IMR-90 (cell line): Measurements from ENCODE around the gene C6orf52. TPM values are rescaled to one million over a fixed set of nuclear protein-coding genes. Genes with fewer than 3 reads are reported as not detected.
"Not testable (repeated sequence)": the region's sequence is repeated elsewhere in the genome, so short reads cannot be mapped to it uniquely, and the experiment has no call there.

Experiments used
- ATAC-seq: fragments of 200-7000 bp; cut with Tn5 transposase; 2 replicates; pipeline ENCODE4 v1.9.1; 2020; ENCODE audit warnings: low read depth, mild to moderate bottlenecking, moderate library complexity
- BruUV-seq: library from RNA; stranded (reverse); fragments of 400-500 nt; replicated peaks from 2 replicates; lab custom pipeline; 2021; lab: Mats Ljungman, UMichigan
- CTCF ChIA-PET: fragments of 300-600 bp; formaldehyde crosslinking; extraction: SDS; loops from one replicate; lab custom pipeline; 2021; ENCODE audit warnings: antibody characterized with exemption; lab: Yijun Ruan, JAX
- POLR2A ChIA-PET: fragments of 300-600 bp; sonication (Branson Sonifier 250); formaldehyde crosslinking; loops from one replicate; lab custom pipeline; 2022; ENCODE audit warnings: antibody characterized with exemption; ENCODE audit not compliant: unreplicated experiment; lab: Charles Lee
- DNase-seq: peaks from one replicate; pipeline ENCODE4 v3.0.0; 2013
- H2AFZ ChIP-seq: replicated peaks from 2 replicates; pipeline ENCODE3; 2013; ENCODE audit warnings: low read length, mild to moderate bottlenecking; ENCODE audit not compliant: poor library complexity
- H2AK5ac ChIP-seq: 2 replicates; pipeline ENCODE4 v1.6.1; 2013; ENCODE audit warnings: low read depth, low read length, inconsistent platforms
- H2AK9ac ChIP-seq: replicated peaks from 2 replicates; pipeline ENCODE3; 2013; ENCODE audit warnings: mild to moderate bottlenecking, low read depth, low read length, moderate library complexity; ENCODE audit not compliant: poor library complexity
- H2BK120ac ChIP-seq: 2 replicates; pipeline ENCODE4 v1.6.1; 2013; ENCODE audit warnings: low read depth, low read length, inconsistent platforms
- H2BK15ac ChIP-seq: 3 replicates; pipeline ENCODE4 v1.6.1; 2013; ENCODE audit warnings: low read depth, low read length, inconsistent platforms
- H2BK20ac ChIP-seq: 2 replicates; pipeline ENCODE4 v1.6.1; 2013; ENCODE audit warnings: low read depth, mild to moderate bottlenecking, inconsistent platforms, low read length, moderate library complexity
- H2BK5ac ChIP-seq: 2 replicates; pipeline ENCODE4 v1.6.1; 2013; ENCODE audit warnings: mild to moderate bottlenecking, low read depth, low read length, inconsistent platforms; ENCODE audit not compliant: poor library complexity, severe bottlenecking
- H3K14ac ChIP-seq: replicated peaks from 2 replicates; pipeline ENCODE4 v1.6.1; 2013; ENCODE audit warnings: low read depth, low read length, inconsistent platforms
- H3K18ac ChIP-seq: 2 replicates; pipeline ENCODE4 v1.6.1; 2013; ENCODE audit warnings: low read depth, low read length, control low read depth
- H3K23ac ChIP-seq: 2 replicates; pipeline ENCODE4 v1.6.1; 2013; ENCODE audit warnings: low read depth, low read length, inconsistent platforms
- H3K27ac ChIP-seq: 2 replicates; pipeline ENCODE4 v1.5.1; 2013; ENCODE audit warnings: mild to moderate bottlenecking, control low read depth, low read length; ENCODE audit not compliant: insufficient read depth
- H3K27me3 ChIP-seq: 2 replicates; pipeline ENCODE4 v1.6.1; 2013; ENCODE audit warnings: low read length; ENCODE audit not compliant: control insufficient read depth, insufficient read depth
- H3K36me3 ChIP-seq: 2 replicates; pipeline ENCODE4 v1.6.1; 2013; ENCODE audit warnings: low read length, mixed read lengths; ENCODE audit not compliant: control insufficient read depth, insufficient read depth
- H3K4ac ChIP-seq: 2 replicates; pipeline ENCODE4 v1.6.1; 2013; ENCODE audit warnings: low read depth, low read length, inconsistent platforms
- H3K4me1 ChIP-seq: 2 replicates; pipeline ENCODE4 v1.6.1; 2013; ENCODE audit warnings: low read length, mixed read lengths; ENCODE audit not compliant: control insufficient read depth, insufficient read depth
- H3K4me2 ChIP-seq: 2 replicates; pipeline ENCODE4 v1.6.1; 2013; ENCODE audit warnings: low read depth, mild to moderate bottlenecking, control low read depth, low read length, moderate library complexity
- H3K4me3 ChIP-seq: 2 replicates; pipeline ENCODE4 v1.5.1; 2013; ENCODE audit warnings: low read depth, mild to moderate bottlenecking, control low read depth, low read length, moderate library complexity; ENCODE audit not compliant: insufficient read depth
- H3K56ac ChIP-seq: 2 replicates; pipeline ENCODE4 v1.6.1; 2013; ENCODE audit warnings: low read length, inconsistent platforms; ENCODE audit not compliant: insufficient read depth; ENCODE audit errors: extremely low read depth
- H3K79me1 ChIP-seq, 2 experiments: 2 replicates each; pipeline ENCODE4 v1.6.1; 2013; ENCODE audit warnings: low read length in 2 of 2, inconsistent platforms in 1 of 2, low read depth in 1 of 2
- H3K9ac ChIP-seq: 2 replicates; pipeline ENCODE4 v1.6.1; 2013; ENCODE audit warnings: low read depth, low read length, control low read depth
- H3K9me1 ChIP-seq: 2 replicates; pipeline ENCODE4 v1.6.1; 2013; ENCODE audit warnings: low read length, inconsistent platforms; ENCODE audit not compliant: insufficient read depth
- H3K9me3 ChIP-seq: 2 replicates; pipeline ENCODE4 v1.6.1; 2013; ENCODE audit warnings: low read length; ENCODE audit not compliant: control insufficient read depth, insufficient read depth
- H4K20me1 ChIP-seq: 2 replicates; pipeline ENCODE4 v1.6.1; 2013; ENCODE audit warnings: low read length, inconsistent platforms; ENCODE audit not compliant: insufficient read depth
- H4K5ac ChIP-seq: 2 replicates; pipeline ENCODE4 v1.6.1; 2013; ENCODE audit warnings: mild to moderate bottlenecking, low read depth, low read length, control low read depth
- H4K8ac ChIP-seq, 2 experiments: 2 replicates each; pipeline ENCODE4 v1.6.1; 2013; ENCODE audit warnings: low read depth in 2 of 2, low read length in 2 of 2, control low read depth in 1 of 2, inconsistent platforms in 1 of 2
- H4K91ac ChIP-seq: 2 replicates; pipeline ENCODE4 v1.6.1; 2013; ENCODE audit warnings: low read depth, low read length, inconsistent platforms; ENCODE audit not compliant: insufficient read depth
- RFX5 ChIP-seq: IDR thresholded peaks from 2 replicates; pipeline ENCODE4 v1.8.0; 2012; ENCODE audit warnings: low read depth, mild to moderate bottlenecking, low read length, moderate library complexity
- SMC3 ChIP-seq: fragments of 150-350 bp; IDR thresholded peaks from 2 replicates; pipeline ENCODE4 v1.6.1; 2016; ENCODE audit warnings: low read depth, mild to moderate bottlenecking, antibody characterized with exemption, low read length, moderate library complexity
- WGBS, 2 experiments: methylation state at CpG; one replicate each; pipeline versions ENCODE4 v1.1.5 to v1.1.7; 2013; ENCODE audit warnings: missing lambda C conversion rate in 2 of 2; ENCODE audit not compliant: insufficient read length in 1 of 2; ENCODE audit errors: extremely low coverage in 2 of 2; 5-methylcytosine and 5-hydroxymethylcytosine counted together
- dilution Hi-C: fragments of 300-500 bp; cut with HindIII; formaldehyde crosslinking; loops from one replicate; pipeline ENCODE4 v1.14.3; 2018; ENCODE audit warnings: low sequenced_read_pairs; ENCODE audit not compliant: unreplicated experiment
- in situ Hi-C: fragments of 300-500 bp; cut with MboI; formaldehyde crosslinking; loops from 3 replicates; pipeline ENCODE4 v1.14.3; 2019; ENCODE audit warnings: low sequenced_read_pairs, inconsistent platforms, mixed read lengths
- intact Hi-C: fragments of 100-400 bp; cut with micrococcal nuclease; formaldehyde crosslinking; loops from 2 replicates; pipeline ENCODE4 v1.10.0; 2022
- polyA plus RNA-seq, 3 experiments: library from polyadenylated mRNA; depleted of rRNA; stranded (reverse); fragments of >200 nt; gene quantifications; 2 replicates each; pipeline ENCODE4 v1.2.3, GENCODE V29; 2012; ENCODE audit warnings: low replicate concordance in 1 of 3
- total RNA-seq: library from RNA; depleted of rRNA; stranded (reverse); fragments of >200 nt; gene quantifications from 2 replicates; pipeline ENCODE4 v1.2.3, GENCODE V29; 2012

Gene C6orf52
- total and polyA plus RNA-seq, 2 of the 4 experiments (the other 2 are of a cell fraction): 0.31 TPM; not detected in 1

DNA sequence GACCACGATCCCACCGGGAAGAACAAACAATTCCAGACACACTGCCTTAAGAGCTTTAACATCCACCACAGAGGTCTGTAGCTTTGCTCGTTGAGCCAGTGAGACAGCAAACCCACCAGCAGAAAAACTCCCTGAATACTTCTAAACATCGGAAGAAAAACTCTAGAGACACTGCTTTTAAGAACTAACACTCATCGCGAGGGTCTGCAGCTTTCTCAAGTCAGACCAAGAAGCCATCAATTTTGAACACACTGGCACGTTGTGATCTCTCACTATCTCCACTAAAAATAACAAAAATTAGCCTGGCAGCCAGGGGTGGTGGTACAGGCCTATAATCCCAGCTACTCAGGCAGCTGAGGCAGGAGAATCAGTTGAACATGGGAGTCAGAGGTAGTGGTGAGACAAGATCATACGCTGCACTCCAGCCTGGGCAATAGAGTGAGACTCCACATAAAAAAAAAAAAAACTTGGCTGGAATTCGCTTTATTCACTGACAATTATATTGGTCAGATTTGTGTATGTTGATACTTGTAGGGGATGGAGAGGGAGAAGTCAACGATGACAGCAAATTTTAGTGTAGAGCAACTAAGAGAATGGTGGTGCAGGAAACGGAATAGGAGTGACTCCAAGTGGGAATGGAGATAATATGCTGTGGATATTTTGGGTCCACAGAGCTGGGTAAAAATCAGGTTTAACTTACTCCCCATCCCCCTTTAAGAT is 27.6 kb upstream of the C6orf52 start (continued):
- TF ChIP-seq RFX5: no peak
- no peak for TF ChIP-seq SMC3

GRCh38 chr6:10720960-10721849 is 26.8 kb upstream of the C6orf52 start:
- H3K4me1 ChIP-seq, H3K56ac ChIP-seq, in situ Hi-C loops, H2BK5ac ChIP-seq, H2BK15ac ChIP-seq, BruUV-seq, H3K18ac ChIP-seq, DNase-seq, H3K23ac ChIP-seq, H3K9ac ChIP-seq, H3K9me3 ChIP-seq, H2BK20ac ChIP-seq, CTCF ChIA-PET, dilution Hi-C loops, H3K36me3 ChIP-seq, H3K14ac ChIP-seq, H4K20me1 ChIP-seq, H3K27me3 ChIP-seq, H3K27ac ChIP-seq, POLR2A ChIA-PET, H3K9me1 ChIP-seq, ATAC-seq: not testable (repeated sequence)
- H4K8ac ChIP-seq: peak overlapping the region; percentile 91 to 96; a peak in 2 of 4 replicates
- intact Hi-C loops: loop anchor here (5.0 kb wide), 1 partner anchor 81 kb away; no protein-coding TSS in a partner anchor
- H3K4me3 ChIP-seq: peak overlapping the region; percentile 76
- peak overlapping the region; percentile 51 for H2AK9ac ChIP-seq
- H4K91ac ChIP-seq: peak overlapping the region; percentile 56; the same call in 1 of the 2 replicates
- peak overlapping the region; percentile 15; the same call in 1 of the 2 replicates for H2BK120ac ChIP-seq
- peak overlapping the region; percentile 89 for H2AFZ ChIP-seq
- WGBS, 2 experiments: 86% methylated on average over 7 of the region's 17 CpGs; no CpG with 5 or more reads in 1 of the 2 experiments
- peak overlapping the region; percentile 13; the same call in 1 of the 2 replicates for H2AK5ac ChIP-seq
- peaks cover 23 to 44% of the 10 kb centered on the region in 2 experiments for H3K79me1 ChIP-seq
- peak overlapping the region; percentile 85 for H4K5ac ChIP-seq
- peak overlapping the region; percentile 85 for H3K4ac ChIP-seq
- H3K4me2 ChIP-seq: peak overlapping the region; percentile 31; the same call in 1 of the 2 replicates
